ENCODE data around the gene CBX7. TPM values are rescaled to one million over a fixed set of nuclear protein-coding genes. Genes with fewer than 3 reads are reported as not detected.

The CBX7 gene
- total and polyA plus RNA-seq, 2 donors (not counting 3 experiments of a cell fraction or from before 2014, with no cell fraction given) = 3.4 to 7.1 TPM

DNA sequence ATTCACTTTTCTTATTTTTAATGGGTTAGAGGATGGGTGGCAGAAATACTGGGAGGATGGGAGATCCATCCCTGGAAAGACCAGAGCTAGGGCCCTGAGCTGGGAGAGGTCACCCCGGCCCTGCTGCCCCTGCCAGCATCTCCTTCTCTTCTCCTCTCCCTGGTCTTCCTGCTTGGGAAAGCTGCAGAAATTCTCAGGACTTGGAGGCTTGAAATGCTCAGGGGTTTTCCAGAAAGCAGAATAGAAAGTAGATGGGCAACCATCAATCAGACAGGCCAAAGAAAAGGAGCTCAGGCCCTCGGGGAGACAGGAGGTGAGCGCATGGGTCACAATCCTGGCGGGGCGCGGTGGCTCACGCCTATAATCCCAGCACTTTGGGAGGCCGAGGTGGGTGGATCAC is 53.9 kb downstream of the CBX7 start:
- dilution Hi-C loops (cut with MboI; ENCODE audit: extremely low pct_ligation_motif_present, low sequenced_read_pairs) (no loop called here), intact Hi-C loops (cut with micrococcal nuclease) (no loop called here)
- peaks cover 2 to 3% of the 10 kb centered on the region in 2 experiments for H3K27me3 ChIP-seq (ENCODE audit: control insufficient read depth in 2 of 2, insufficient read depth in 2 of 2, low read length in 2 of 2)
- no peak for TF ChIP-seq MYC (IDR thresholded peaks at IDR 0.05; ENCODE audit: low read depth, low read length)
- no peak for TF ChIP-seq GATA2 (IDR thresholded peaks at IDR 0.05; ENCODE audit: insufficient read depth, insufficient read length, low read depth, low read length)
- TF ChIP-seq, protein P1, sequence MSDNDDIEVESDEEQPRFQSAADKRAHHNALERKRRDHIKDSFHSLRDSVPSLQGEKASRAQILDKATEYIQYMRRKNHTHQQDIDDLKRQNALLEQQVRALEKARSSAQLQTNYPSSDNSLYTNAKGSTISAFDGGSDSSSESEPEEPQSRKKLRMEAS (IDR thresholded peaks at IDR 0.05; ENCODE audit: insufficient read depth, insufficient read length) = no peak
- TF ChIP-seq EZH2 (IDR thresholded peaks at IDR 0.05; ENCODE audit: borderline replicate concordance, low read depth, low read length, severe bottlenecking) = no peak
- TF ChIP-seq JUN (IDR thresholded peaks at IDR 0.05; ENCODE audit: borderline replicate concordance, insufficient read depth, insufficient read length, low read depth) = no peak
- TF ChIP-seq, protein P2, sequence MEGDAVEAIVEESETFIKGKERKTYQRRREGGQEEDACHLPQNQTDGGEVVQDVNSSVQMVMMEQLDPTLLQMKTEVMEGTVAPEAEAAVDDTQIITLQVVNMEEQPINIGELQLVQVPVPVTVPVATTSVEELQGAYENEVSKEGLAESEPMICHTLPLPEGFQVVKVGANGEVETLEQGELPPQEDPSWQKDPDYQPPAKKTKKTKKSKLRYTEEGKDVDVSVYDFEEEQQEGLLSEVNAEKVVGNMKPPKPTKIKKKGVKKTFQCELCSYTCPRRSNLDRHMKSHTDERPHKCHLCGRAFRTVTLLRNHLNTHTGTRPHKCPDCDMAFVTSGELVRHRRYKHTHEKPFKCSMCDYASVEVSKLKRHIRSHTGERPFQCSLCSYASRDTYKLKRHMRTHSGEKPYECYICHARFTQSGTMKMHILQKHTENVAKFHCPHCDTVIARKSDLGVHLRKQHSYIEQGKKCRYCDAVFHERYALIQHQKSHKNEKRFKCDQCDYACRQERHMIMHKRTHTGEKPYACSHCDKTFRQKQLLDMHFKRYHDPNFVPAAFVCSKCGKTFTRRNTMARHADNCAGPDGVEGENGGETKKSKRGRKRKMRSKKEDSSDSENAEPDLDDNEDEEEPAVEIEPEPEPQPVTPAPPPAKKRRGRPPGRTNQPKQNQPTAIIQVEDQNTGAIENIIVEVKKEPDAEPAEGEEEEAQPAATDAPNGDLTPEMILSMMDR (IDR thresholded peaks at IDR 0.05; ENCODE audit: extremely low read depth in 1 of 2, insufficient read depth in 1 of 2, low read depth in 1 of 2, low read length in 2 of 2) = no peak
- no peak for TF ChIP-seq POLR2A (IDR thresholded peaks at IDR 0.05; ENCODE audit: low read depth, low read length)
- TF ChIP-seq POLR2AphosphoS5 (IDR thresholded peaks at IDR 0.05; ENCODE audit: insufficient read depth, low read depth, low read length) = no peak
- TF ChIP-seq FOS (IDR thresholded peaks at IDR 0.05; ENCODE audit: borderline replicate concordance, insufficient read depth, low read length) = no peak
- H3K4me1 ChIP-seq (ENCODE audit: control insufficient read depth, extremely low read depth, insufficient read depth, low read length) = no peaks in the 10 kb centered on the region
- H3K4me3 ChIP-seq (replicated peaks in 1 of 3; ENCODE audit: insufficient read depth in 1 of 3, low read depth in 1 of 3, low read length in 3 of 3) = no peak overlapping the region
- H3K9ac ChIP-seq (replicated peaks; ENCODE audit: extremely low read depth, insufficient read depth, low read length) = no peak overlapping the region
- H3K9me3 ChIP-seq (replicated peaks; ENCODE audit: control insufficient read depth, insufficient read depth, low read length) = no peaks in the 10 kb centered on the region
- H3K4me2 ChIP-seq (ENCODE audit: insufficient read depth, low read length) = no peak overlapping the region
- FAIRE-seq (no peak), DNase-seq (ENCODE audit: low read depth, low spot score) (no peak)
- CTCF ChIA-PET = interaction anchor here (1.0 to 1.4 kb wide), 2 partner anchors 23 to 229 kb away, joined by 5 read pairs; no protein-coding TSS in a partner anchor
- no peaks in the 10 kb centered on the region for H3K9me1 ChIP-seq (replicated peaks; ENCODE audit: control insufficient read depth, extremely low read depth, insufficient read depth, low read length)
- no peaks in the 10 kb centered on the region for H3K79me2 ChIP-seq (ENCODE audit: control insufficient read depth, insufficient read depth, low read length)
- H3K36me3 ChIP-seq (ENCODE audit: control insufficient read depth in 2 of 2, extremely low read depth in 1 of 2, insufficient read depth in 2 of 2, low read length in 2 of 2) = no peaks in the 10 kb centered on the region
- POLR2A ChIA-PET = no interaction called here
- H3K27ac ChIP-seq (ENCODE audit: insufficient read depth, low read depth, low read length) = no peak overlapping the region
- no TSS peak for BruUV-seq (replicated peaks)
- H2AFZ ChIP-seq (ENCODE audit: low read depth, low read length) = no peak overlapping the region
- H4K20me1 ChIP-seq (replicated peaks; ENCODE audit: control insufficient read depth, extremely low read depth, insufficient read depth, low read length) = no peaks in the 10 kb centered on the region

Data from endothelial cell of umbilical vein (primary cell).